ENCODE data around the gene ANKMY1. TPM values are rescaled to one million over a fixed set of nuclear protein-coding genes. Genes with fewer than 3 reads are reported as not detected.

Gene ANKMY1
- total and polyA plus RNA-seq, 4 donors, result 9.3 to 34.8 (median 14.8) TPM

DNA sequence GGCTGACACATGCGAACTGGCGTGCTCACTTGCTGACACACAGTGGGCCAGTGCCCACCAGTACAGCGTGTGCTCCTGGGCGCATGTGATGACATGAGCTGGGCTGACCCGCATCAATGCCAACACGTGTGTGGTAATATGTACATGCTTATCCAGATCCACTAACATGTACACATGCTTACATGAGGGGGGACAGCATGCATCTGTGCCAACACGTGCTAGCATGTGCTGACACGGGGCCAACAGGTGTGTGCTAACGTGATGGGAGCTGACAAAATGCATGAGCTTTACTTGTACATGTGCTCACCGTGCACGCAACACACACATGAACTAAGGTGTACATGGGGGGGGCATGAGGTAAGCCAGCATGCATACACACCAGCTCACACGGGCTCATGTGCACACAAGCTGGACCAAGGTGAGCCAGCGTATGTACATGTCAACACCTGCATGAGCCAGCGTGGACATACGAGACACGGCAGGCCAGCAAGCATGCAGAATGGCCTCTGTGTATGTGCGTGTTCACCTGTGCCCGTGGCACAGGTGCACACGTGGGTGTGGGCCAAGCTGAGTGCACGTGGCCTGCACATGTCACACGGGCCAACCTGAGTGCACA is 93.8 kb downstream of the ANKMY1 start:
- no peak overlapping the region for H3K9ac ChIP-seq (ENCODE audit: insufficient read depth in 1 of 2, low read length in 2 of 2)
- 97% methylated on average over 21 of the region's 21 CpGs for WGBS, 2 donors
- peak in 1 of 3 donors; percentile 6 for DNase-seq

DNA sequence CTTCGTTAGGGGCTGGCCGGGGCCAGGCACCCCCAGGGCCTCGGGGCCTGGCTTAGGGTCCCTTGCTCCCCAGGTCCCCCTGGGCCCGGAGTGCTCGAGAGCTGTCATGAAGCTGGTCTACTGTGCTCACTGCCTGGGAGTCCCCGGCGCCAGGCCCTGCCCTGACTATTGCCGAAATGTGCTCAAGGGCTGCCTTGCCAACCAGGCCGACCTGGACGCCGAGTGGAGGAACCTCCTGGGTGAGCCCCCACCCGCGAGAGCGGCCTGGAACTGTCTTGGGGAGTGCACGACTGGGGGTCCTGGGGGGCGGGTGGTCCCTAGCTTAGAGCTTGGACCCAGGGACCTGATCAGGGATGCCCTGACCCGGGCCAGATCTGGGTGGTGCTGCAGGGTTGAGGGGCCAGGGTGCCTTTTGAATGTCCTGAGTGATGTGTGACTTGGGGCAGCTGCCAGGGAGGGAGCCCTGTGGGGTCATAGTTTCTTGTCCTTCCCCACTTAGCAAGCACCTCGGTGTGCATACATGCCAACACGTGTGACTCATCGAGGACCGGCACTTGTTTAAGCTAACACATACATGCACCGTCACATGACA is 94.4 kb downstream of the ANKMY1 start:
- H3K36me3 ChIP-seq (ENCODE audit: control insufficient read depth in 4 of 4, insufficient read depth in 4 of 4, low read length in 4 of 4), result peaks cover 0 to 18% (median 6%) of the 10 kb centered on the region in 4 donors
- TF ChIP-seq, protein P1, sequence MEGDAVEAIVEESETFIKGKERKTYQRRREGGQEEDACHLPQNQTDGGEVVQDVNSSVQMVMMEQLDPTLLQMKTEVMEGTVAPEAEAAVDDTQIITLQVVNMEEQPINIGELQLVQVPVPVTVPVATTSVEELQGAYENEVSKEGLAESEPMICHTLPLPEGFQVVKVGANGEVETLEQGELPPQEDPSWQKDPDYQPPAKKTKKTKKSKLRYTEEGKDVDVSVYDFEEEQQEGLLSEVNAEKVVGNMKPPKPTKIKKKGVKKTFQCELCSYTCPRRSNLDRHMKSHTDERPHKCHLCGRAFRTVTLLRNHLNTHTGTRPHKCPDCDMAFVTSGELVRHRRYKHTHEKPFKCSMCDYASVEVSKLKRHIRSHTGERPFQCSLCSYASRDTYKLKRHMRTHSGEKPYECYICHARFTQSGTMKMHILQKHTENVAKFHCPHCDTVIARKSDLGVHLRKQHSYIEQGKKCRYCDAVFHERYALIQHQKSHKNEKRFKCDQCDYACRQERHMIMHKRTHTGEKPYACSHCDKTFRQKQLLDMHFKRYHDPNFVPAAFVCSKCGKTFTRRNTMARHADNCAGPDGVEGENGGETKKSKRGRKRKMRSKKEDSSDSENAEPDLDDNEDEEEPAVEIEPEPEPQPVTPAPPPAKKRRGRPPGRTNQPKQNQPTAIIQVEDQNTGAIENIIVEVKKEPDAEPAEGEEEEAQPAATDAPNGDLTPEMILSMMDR (IDR thresholded peaks at IDR 0.05; ENCODE audit: control extremely low read depth, extremely low read depth), result no peak

More for the DNA sequence above, 93.8 kb downstream of the ANKMY1 start:
- Histone ChIP-seq H3K27ac (ENCODE audit: low read depth in 1 of 2, low read length in 1 of 2) (no peak overlapping the region), H3K9me3 (ENCODE audit: control insufficient read depth in 4 of 4, insufficient read depth in 3 of 4, low read length in 3 of 4) (no peaks in the 10 kb centered on the region), H3K4me3 (no peak overlapping the region), H3K36me3 (ENCODE audit: control insufficient read depth in 4 of 4, insufficient read depth in 4 of 4, low read length in 4 of 4) (peaks cover 0 to 18% (median 6%) of the 10 kb centered on the region in 4 donors), H3K27me3 (ENCODE audit: control insufficient read depth in 3 of 3, insufficient read depth in 3 of 3, low read length in 2 of 3) (no peaks in the 10 kb centered on the region), H3K4me1 (ENCODE audit: control insufficient read depth in 5 of 5, insufficient read depth in 5 of 5, low read length in 5 of 5) (no peaks in the 10 kb centered on the region)
- ATAC-seq (ENCODE audit: insufficient read depth, low FRiP score), result no peak
- TF ChIP-seq, protein P1 (IDR thresholded peaks at IDR 0.05; ENCODE audit: control extremely low read depth, extremely low read depth), result no peak

DNA sequence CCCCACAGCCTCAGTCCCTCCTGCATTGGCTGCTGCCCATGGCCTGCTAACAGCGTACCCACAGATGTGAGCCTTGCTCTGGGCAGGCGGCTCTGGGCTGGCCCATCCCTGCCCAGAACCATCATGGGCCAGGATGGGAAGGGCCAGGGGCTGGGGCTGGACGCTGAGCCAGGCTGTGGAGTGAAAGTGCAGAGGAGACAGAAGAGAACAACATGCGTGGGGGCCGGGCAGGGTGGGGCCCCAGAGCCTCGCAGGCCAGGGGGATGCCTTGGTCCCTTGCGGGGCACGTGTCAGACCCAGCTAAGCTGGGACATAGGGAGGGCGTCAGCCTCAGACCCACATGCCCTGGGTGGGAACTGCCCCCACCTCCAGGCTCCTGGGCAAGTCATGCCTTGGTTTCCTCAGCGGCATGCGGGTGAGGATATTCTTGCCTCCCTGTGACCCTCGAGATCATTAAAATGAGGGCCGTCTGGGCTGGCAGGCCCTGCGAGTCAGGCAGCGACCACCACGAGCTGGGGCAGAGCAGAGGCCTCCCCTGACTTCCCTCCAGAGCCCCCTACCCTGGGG is 95.0 kb downstream of the ANKMY1 start:
- no peak overlapping the region for H3K4me3 ChIP-seq
- no peak overlapping the region for H3K27ac ChIP-seq (ENCODE audit: low read depth in 1 of 2, low read length in 1 of 2)
- no peaks in the 10 kb centered on the region for H3K27me3 ChIP-seq (ENCODE audit: control insufficient read depth in 3 of 3, insufficient read depth in 3 of 3, low read length in 2 of 3)
- peaks cover 0 to under 1% (median 0%) of the 10 kb centered on the region in 5 donors for H3K4me1 ChIP-seq (ENCODE audit: control insufficient read depth in 5 of 5, insufficient read depth in 5 of 5, low read length in 5 of 5)
- DNase-seq (peak in 1 of 3 donors; percentile 5), ATAC-seq (ENCODE audit: insufficient read depth, low FRiP score) (no peak)
- H3K36me3 ChIP-seq (ENCODE audit: control insufficient read depth in 4 of 4, insufficient read depth in 4 of 4, low read length in 4 of 4), result peaks cover 0 to 18% (median 6%) of the 10 kb centered on the region in 4 donors
- H3K9me3 ChIP-seq (ENCODE audit: control insufficient read depth in 4 of 4, insufficient read depth in 3 of 4, low read length in 3 of 4), result peaks cover 0 to under 1% (median 0%) of the 10 kb centered on the region in 4 donors
- WGBS, 2 donors, result 85 to 91% methylated on average over 16 of the region's 16 CpGs
- TF ChIP-seq, protein P1 (IDR thresholded peaks at IDR 0.05; ENCODE audit: control extremely low read depth, extremely low read depth), result no peak
- no peak overlapping the region for H3K9ac ChIP-seq (ENCODE audit: insufficient read depth in 1 of 2, low read length in 2 of 2)

More for the DNA sequence above, 94.4 kb downstream of the ANKMY1 start:
- Histone ChIP-seq H3K4me3 (no peak overlapping the region), H3K4me1 (ENCODE audit: control insufficient read depth in 5 of 5, insufficient read depth in 5 of 5, low read length in 5 of 5) (no peaks in the 10 kb centered on the region), H3K27ac (ENCODE audit: low read depth in 1 of 2, low read length in 1 of 2) (no peak overlapping the region), H3K9me3 (ENCODE audit: control insufficient read depth in 4 of 4, insufficient read depth in 3 of 4, low read length in 3 of 4) (no peaks in the 10 kb centered on the region), H3K9ac (ENCODE audit: insufficient read depth in 1 of 2, low read length in 2 of 2) (no peak overlapping the region), H3K27me3 (ENCODE audit: control insufficient read depth in 3 of 3, insufficient read depth in 3 of 3, low read length in 2 of 3) (no peaks in the 10 kb centered on the region)
- 91 to 94% methylated on average over 22 of the region's 22 CpGs for WGBS, 2 donors
- peak in 1 of 3 donors; percentile 8 for DNase-seq
- no peak for ATAC-seq (ENCODE audit: insufficient read depth, low FRiP score)
